Measurements from ENCODE around the gene EFNA4. TPM values are rescaled to one million over a fixed set of nuclear protein-coding genes. Genes with fewer than 3 reads are reported as not detected.

EFNA4 gene
- total and polyA plus RNA-seq, 2 donors (not counting 1 experiment from before 2014, with no cell fraction given): 8.4 to 10.6 TPM

DNA sequence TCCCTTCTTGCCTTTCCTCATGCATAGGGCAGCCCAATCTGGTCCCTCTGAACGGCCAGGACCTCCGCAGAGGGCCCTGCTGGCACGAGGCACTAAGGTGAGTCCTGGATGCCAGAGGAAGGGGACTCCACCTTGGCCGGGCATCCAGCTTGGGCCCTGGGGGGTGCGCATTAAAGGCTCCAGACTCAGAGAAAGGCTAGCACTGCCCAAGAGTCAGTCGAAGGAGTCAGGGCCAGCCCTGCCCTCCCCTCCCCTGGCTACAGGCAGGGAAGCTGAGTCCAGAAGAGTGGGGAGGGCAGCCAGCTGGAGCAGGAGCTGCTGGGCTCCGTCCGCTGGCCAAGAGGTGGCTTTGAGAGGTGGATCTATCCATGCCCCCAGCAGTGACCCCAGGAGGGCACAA is 2.8 kb upstream of the EFNA4 start:
- intact Hi-C loops (cut with micrococcal nuclease): loop anchor here (1.0 to 10.0 kb wide), 7 partner anchors 9 to 1388 kb away; partner anchors contain the start of genes ADAM15, ADAR and ILF2
- H2AFZ ChIP-seq (ENCODE audit: insufficient read depth, low read depth, low read length, poor library complexity, severe bottlenecking): no peak overlapping the region
- WGBS (ENCODE audit: insufficient coverage): 96% methylated on average over 8 of the region's 8 CpGs
- CTCF ChIA-PET: interaction anchor here (0.6 to 20.2 kb wide), 22 partner anchors 12 to 580 kb away, joined by 3 to 370 read pairs (median 6); partner anchors contain the start of genes ADAM15, KRTCAP2, LENEP and PBXIP1
- DNase-seq: no peak
- H3K36me3 ChIP-seq (replicated peaks in 1 of 2; ENCODE audit: control extremely low read depth in 1 of 2, control insufficient read depth in 1 of 2, extremely low read depth in 1 of 2, insufficient read depth in 2 of 2, low read length in 1 of 2): peaks cover 0 to 3% of the 10 kb centered on the region in 2 experiments
- H3K4me3 ChIP-seq (ENCODE audit: control extremely low read depth in 1 of 5, extremely low read depth in 1 of 5, insufficient read depth in 1 of 5, low read depth in 2 of 5, low read length in 4 of 5): no peak overlapping the region
- peaks cover 34% of the 10 kb centered on the region for H3K4me1 Mint-ChIP-seq
- H3K27me3 Mint-ChIP-seq: no peaks in the 10 kb centered on the region
- no peaks in the 10 kb centered on the region for H3K9me3 Mint-ChIP-seq (ENCODE audit: insufficient read depth)
- POLR2A ChIA-PET: interaction anchor here (1.1 to 1.3 kb wide), 2 partner anchors 10 to 17 kb away, joined by 3 read pairs; no protein-coding TSS in a partner anchor
- H3K4me2 ChIP-seq (replicated peaks; ENCODE audit: low read depth, low read length, poor library complexity, severe bottlenecking): no peak overlapping the region
- H3K4me3 Mint-ChIP-seq: no peak overlapping the region
- H3K27ac Mint-ChIP-seq: no peak overlapping the region
- H3K9ac ChIP-seq (ENCODE audit: low read length): no peak overlapping the region
- H3K79me2 ChIP-seq (ENCODE audit: control insufficient read depth, insufficient read depth, low read length): peaks cover 24% of the 10 kb centered on the region
- peaks cover 30% of the 10 kb centered on the region for H4K20me1 ChIP-seq (ENCODE audit: control insufficient read depth, insufficient read depth, low read length, poor library complexity, severe bottlenecking)
- H3K27me3 ChIP-seq (replicated peaks in 1 of 4; ENCODE audit: control extremely low read depth in 1 of 4, control insufficient read depth in 3 of 4, insufficient read depth in 4 of 4, low read length in 3 of 4): peaks cover 0 to 3% (median 0%) of the 10 kb centered on the region in 4 experiments
- no peaks in the 10 kb centered on the region for H3K9me3 ChIP-seq (ENCODE audit: control extremely low read depth in 1 of 3, control insufficient read depth in 2 of 3, insufficient read depth in 1 of 3, low read length in 2 of 3)
- H3K4me1 ChIP-seq (ENCODE audit: control insufficient read depth in 2 of 2, insufficient read depth in 2 of 2, low read length in 2 of 2): peaks cover 27 to 37% of the 10 kb centered on the region in 2 donors
- ATAC-seq (ENCODE audit: low read depth): no peak
- H3K27ac ChIP-seq (ENCODE audit: low read length in 2 of 2): no peak overlapping the region
- TF ChIP-seq, protein P1, sequence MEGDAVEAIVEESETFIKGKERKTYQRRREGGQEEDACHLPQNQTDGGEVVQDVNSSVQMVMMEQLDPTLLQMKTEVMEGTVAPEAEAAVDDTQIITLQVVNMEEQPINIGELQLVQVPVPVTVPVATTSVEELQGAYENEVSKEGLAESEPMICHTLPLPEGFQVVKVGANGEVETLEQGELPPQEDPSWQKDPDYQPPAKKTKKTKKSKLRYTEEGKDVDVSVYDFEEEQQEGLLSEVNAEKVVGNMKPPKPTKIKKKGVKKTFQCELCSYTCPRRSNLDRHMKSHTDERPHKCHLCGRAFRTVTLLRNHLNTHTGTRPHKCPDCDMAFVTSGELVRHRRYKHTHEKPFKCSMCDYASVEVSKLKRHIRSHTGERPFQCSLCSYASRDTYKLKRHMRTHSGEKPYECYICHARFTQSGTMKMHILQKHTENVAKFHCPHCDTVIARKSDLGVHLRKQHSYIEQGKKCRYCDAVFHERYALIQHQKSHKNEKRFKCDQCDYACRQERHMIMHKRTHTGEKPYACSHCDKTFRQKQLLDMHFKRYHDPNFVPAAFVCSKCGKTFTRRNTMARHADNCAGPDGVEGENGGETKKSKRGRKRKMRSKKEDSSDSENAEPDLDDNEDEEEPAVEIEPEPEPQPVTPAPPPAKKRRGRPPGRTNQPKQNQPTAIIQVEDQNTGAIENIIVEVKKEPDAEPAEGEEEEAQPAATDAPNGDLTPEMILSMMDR (IDR thresholded peaks at IDR 0.05): no peak
- no peak for TF ChIP-seq EZH2 (IDR thresholded peaks at IDR 0.05; ENCODE audit: borderline replicate concordance, insufficient read depth, low read depth, low read length, poor library complexity, severe bottlenecking)
